ENCODE results near the gene FCN2. TPM values are rescaled to one million over a fixed set of nuclear protein-coding genes. Genes with fewer than 3 reads are reported as not detected.

FCN2 gene
- total and polyA plus RNA-seq, 2 of the 4 experiments (the other 2 are of a cell fraction): not detected

GRCh38 chr9:134915046-134915985 is 34.7 kb downstream of the FCN2 start:
- CTCF ChIA-PET: no interaction called here
- Histone ChIP-seq H2AK5ac (ENCODE audit: low read depth, low read length) (no peak overlapping the region), H3K9ac (ENCODE audit: low read depth, low read length) (no peak overlapping the region), H3K18ac (ENCODE audit: low read depth, low read length) (no peak overlapping the region), H2BK120ac (ENCODE audit: low read depth, low read length) (no peak overlapping the region), H3K4me1 (ENCODE audit: control insufficient read depth, insufficient read depth, low read length) (no peaks in the 10 kb centered on the region), H2BK15ac (ENCODE audit: low read depth, low read length) (no peak overlapping the region), H4K20me1 (ENCODE audit: insufficient read depth, low read length) (no peaks in the 10 kb centered on the region), H3K27me3 (ENCODE audit: control insufficient read depth, insufficient read depth, low read length) (peaks cover 33% of the 10 kb centered on the region), H3K56ac (ENCODE audit: extremely low read depth, insufficient read depth, low read length) (no peak overlapping the region), H4K5ac (ENCODE audit: low read depth, low read length) (no peak overlapping the region), H3K14ac (replicated peaks; ENCODE audit: low read depth, low read length) (no peak overlapping the region), H2BK5ac (ENCODE audit: low read depth, low read length, poor library complexity, severe bottlenecking) (no peak overlapping the region), H2BK20ac (ENCODE audit: low read depth, low read length) (no peak overlapping the region), H4K91ac (ENCODE audit: insufficient read depth, low read depth, low read length) (no peak overlapping the region), H3K79me1 (ENCODE audit: low read depth in 1 of 2, low read length in 2 of 2) (no peaks in the 10 kb centered on the region), H4K8ac (ENCODE audit: low read depth in 2 of 2, low read length in 2 of 2) (no peak overlapping the region), H3K27ac (ENCODE audit: insufficient read depth, low read length) (no peak overlapping the region), H3K4me2 (ENCODE audit: low read depth, low read length) (no peak overlapping the region), H3K4me3 (ENCODE audit: insufficient read depth, low read depth, low read length) (no peak overlapping the region), H3K36me3 (ENCODE audit: control insufficient read depth, insufficient read depth, low read length) (no peaks in the 10 kb centered on the region), H2AFZ (replicated peaks; ENCODE audit: low read length, poor library complexity) (no peak overlapping the region), H3K23ac (ENCODE audit: low read depth, low read length) (no peak overlapping the region), H3K4ac (ENCODE audit: low read depth, low read length) (no peak overlapping the region), H3K9me3 (ENCODE audit: control insufficient read depth, insufficient read depth, low read length) (peaks cover 3% of the 10 kb centered on the region; the same call in 1 of the 2 replicates), H3K9me1 (ENCODE audit: insufficient read depth, low read length) (no peaks in the 10 kb centered on the region), H2AK9ac (replicated peaks; ENCODE audit: low read depth, low read length, poor library complexity) (no peak overlapping the region)
- intact Hi-C loops (cut with micrococcal nuclease) (no loop called here), dilution Hi-C loops (cut with HindIII; ENCODE audit: low sequenced_read_pairs, unreplicated experiment) (no loop called here), in situ Hi-C loops (cut with MboI; ENCODE audit: low sequenced_read_pairs) (no loop called here)
- no TSS peak for BruUV-seq (replicated peaks)
- no peak for ATAC-seq (ENCODE audit: low read depth)
- POLR2A ChIA-PET (ENCODE audit: unreplicated experiment): no interaction called here
- 83% methylated on average over 12 of the region's 26 CpGs; no CpG with 5 or more reads in 1 of the 2 experiments for WGBS, 2 experiments (ENCODE audit: extremely low coverage in 2 of 2, insufficient read length in 1 of 2)
- DNase-seq: no peak
- TF ChIP-seq SMC3 (IDR thresholded peaks at IDR 0.05; ENCODE audit: low read depth, low read length) (no peak), BHLHE40 (IDR thresholded peaks at IDR 0.05; ENCODE audit: low read depth, low read length) (no peak), MXI1 (IDR thresholded peaks at IDR 0.05; ENCODE audit: borderline replicate concordance, low read depth, low read length) (no peak), FOS (IDR thresholded peaks at IDR 0.05; ENCODE audit: low read depth, low read length) (no peak), RCOR1 (IDR thresholded peaks at IDR 0.05; ENCODE audit: insufficient replicate concordance, low read length) (no peak), POLR2A (IDR thresholded peaks at IDR 0.05; ENCODE audit: low read depth, low read length) (no peak), MAZ (IDR thresholded peaks at IDR 0.05; ENCODE audit: borderline replicate concordance, low read depth, low read length) (no peak), CHD1 (IDR thresholded peaks at IDR 0.05; ENCODE audit: low read depth, low read length) (no peak), RAD21 (IDR thresholded peaks at IDR 0.05; ENCODE audit: low read length) (no peak), CTCF (conservative IDR thresholded peaks at IDR 0.05; ENCODE audit: low read depth, low read length) (no peak), MAFK (IDR thresholded peaks at IDR 0.05; ENCODE audit: low read depth, low read length) (no peak), USF2 (IDR thresholded peaks at IDR 0.05; ENCODE audit: low read depth, low read length) (no peak), CEBPB (IDR thresholded peaks at IDR 0.05; ENCODE audit: low read depth, low read length) (no peak), NFE2L2 (IDR thresholded peaks at IDR 0.05; ENCODE audit: low read depth, low read length) (no peak)
- TF ChIP-seq, protein P1, sequence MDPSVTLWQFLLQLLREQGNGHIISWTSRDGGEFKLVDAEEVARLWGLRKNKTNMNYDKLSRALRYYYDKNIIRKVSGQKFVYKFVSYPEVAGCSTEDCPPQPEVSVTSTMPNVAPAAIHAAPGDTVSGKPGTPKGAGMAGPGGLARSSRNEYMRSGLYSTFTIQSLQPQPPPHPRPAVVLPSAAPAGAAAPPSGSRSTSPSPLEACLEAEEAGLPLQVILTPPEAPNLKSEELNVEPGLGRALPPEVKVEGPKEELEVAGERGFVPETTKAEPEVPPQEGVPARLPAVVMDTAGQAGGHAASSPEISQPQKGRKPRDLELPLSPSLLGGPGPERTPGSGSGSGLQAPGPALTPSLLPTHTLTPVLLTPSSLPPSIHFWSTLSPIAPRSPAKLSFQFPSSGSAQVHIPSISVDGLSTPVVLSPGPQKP (IDR thresholded peaks at IDR 0.05; ENCODE audit: borderline replicate concordance, low read depth, low read length): no peak

Measured in IMR-90 (cell line).